IPS-20b (cell line): ENCODE data around the gene CARM1.

Source experiments
- H3K27ac ChIP-seq: one replicate; pipeline ENCODE4 v1.5.1; 2013; ENCODE audit warnings: low read length
- H3K27me3 ChIP-seq: 2 replicates; pipeline ENCODE4 v1.6.1; 2013; ENCODE audit warnings: mild to moderate bottlenecking, low read length, inconsistent platforms; ENCODE audit not compliant: insufficient read depth
- H3K36me3 ChIP-seq: 2 replicates; pipeline ENCODE4 v1.6.1; 2013; ENCODE audit warnings: low read depth, mild to moderate bottlenecking, inconsistent platforms, low read length, moderate library complexity; ENCODE audit not compliant: insufficient read depth
- H3K4me1 ChIP-seq: 2 replicates; pipeline ENCODE4 v1.6.1; 2013; ENCODE audit warnings: mild to moderate bottlenecking, control low read depth, inconsistent platforms, low read length, moderate library complexity; ENCODE audit not compliant: insufficient read depth
- H3K4me3 ChIP-seq: 2 replicates; pipeline ENCODE4 v1.5.1; 2013; ENCODE audit warnings: mild to moderate bottlenecking, low read length, inconsistent platforms
- H3K9ac ChIP-seq: 2 replicates; pipeline ENCODE4 v1.6.1; 2013; ENCODE audit warnings: low read depth, mild to moderate bottlenecking, inconsistent platforms, low read length, moderate library complexity
- H3K9me3 ChIP-seq: 2 replicates; pipeline ENCODE4 v1.6.1; 2013; ENCODE audit warnings: mild to moderate bottlenecking, low read depth, low read length, inconsistent platforms; ENCODE audit not compliant: insufficient read depth

The CARM1 gene

GRCh38 chr19:10870955-10871603, at the start of gene CARM1:
TSS of gene CARM1 (plus strand) at chr19:10871553. CDS start at chr19:10871703, 150 bp downstream.
- peak within 1 kb of the TSS; percentile 89 for H3K9ac ChIP-seq
- H3K4me3 ChIP-seq = peak within 1 kb of the TSS; percentile 89
- H3K4me1 ChIP-seq = peaks cover 6% of the 10 kb centered on the region; the same call in 1 of the 2 replicates
- no peaks in the 10 kb centered on the region for H3K27me3 ChIP-seq
- peak within 1 kb of the TSS; percentile 59 for H3K27ac ChIP-seq
- no peaks in the 10 kb centered on the region for H3K9me3 ChIP-seq
- H3K36me3 ChIP-seq = no peaks in the 10 kb centered on the region

GRCh38 chr19:10823690-10824089, 47.7 kb upstream of the CARM1 start:
- no peak overlapping the region for H3K27ac ChIP-seq
- H3K4me3 ChIP-seq = no peak overlapping the region
- no peak overlapping the region for H3K9ac ChIP-seq
- no peaks in the 10 kb centered on the region for H3K27me3 ChIP-seq
- no peaks in the 10 kb centered on the region for H3K9me3 ChIP-seq
- H3K36me3 ChIP-seq = peaks cover 53% of the 10 kb centered on the region
- H3K4me1 ChIP-seq = no peaks in the 10 kb centered on the region

- no peak overlapping the region for H3K27ac ChIP-seq
- H3K4me1 ChIP-seq = no peaks in the 10 kb centered on the region
- H3K36me3 ChIP-seq = peaks cover 41% of the 10 kb centered on the region
- no peaks in the 10 kb centered on the region for H3K27me3 ChIP-seq
- H3K9ac ChIP-seq = no peak overlapping the region
- no peaks in the 10 kb centered on the region for H3K9me3 ChIP-seq
- no peak overlapping the region for H3K4me3 ChIP-seq
Measured at GRCh38 chr19:10826231-10826630, 45.1 kb upstream of the CARM1 start.

GRCh38 chr19:10826846-10827245, 44.5 kb upstream of the CARM1 start:
- no peak overlapping the region for H3K4me3 ChIP-seq
- no peaks in the 10 kb centered on the region for H3K27me3 ChIP-seq
- no peak overlapping the region for H3K9ac ChIP-seq
- H3K4me1 ChIP-seq = no peaks in the 10 kb centered on the region
- no peaks in the 10 kb centered on the region for H3K9me3 ChIP-seq
- H3K27ac ChIP-seq = no peak overlapping the region
- H3K36me3 ChIP-seq = peaks cover 41% of the 10 kb centered on the region

GRCh38 chr19:10828981-10829821, 42.2 kb upstream of the CARM1 start:
- H3K27me3 ChIP-seq = no peaks in the 10 kb centered on the region
- H3K36me3 ChIP-seq = peaks cover 51% of the 10 kb centered on the region
- H3K9me3 ChIP-seq = no peaks in the 10 kb centered on the region
- H3K9ac ChIP-seq = no peak overlapping the region
- H3K27ac ChIP-seq = no peak overlapping the region
- H3K4me1 ChIP-seq = no peaks in the 10 kb centered on the region
- no peak overlapping the region for H3K4me3 ChIP-seq

- Histone ChIP-seq H3K9me3 (no peaks in the 10 kb centered on the region), H3K27me3 (no peaks in the 10 kb centered on the region), H3K27ac (no peak overlapping the region), H3K4me1 (no peaks in the 10 kb centered on the region), H3K4me3 (no peak overlapping the region), H3K36me3 (peaks cover 48% of the 10 kb centered on the region), H3K9ac (no peak overlapping the region)
Measured at GRCh38 chr19:10829967-10830366, 41.4 kb upstream of the CARM1 start.

- Histone ChIP-seq H3K27me3 (no peaks in the 10 kb centered on the region), H3K27ac (no peak overlapping the region), H3K4me1 (no peaks in the 10 kb centered on the region), H3K9ac (no peak overlapping the region), H3K36me3 (peaks cover 46% of the 10 kb centered on the region), H3K4me3 (no peak overlapping the region), H3K9me3 (no peaks in the 10 kb centered on the region)
Measured at GRCh38 chr19:10830370-10830769, 41.0 kb upstream of the CARM1 start.

GRCh38 chr19:10830931-10831779, 40.2 kb upstream of the CARM1 start:
- Histone ChIP-seq H3K4me3 (no peak overlapping the region), H3K9ac (no peak overlapping the region), H3K9me3 (no peaks in the 10 kb centered on the region), H3K4me1 (no peaks in the 10 kb centered on the region), H3K27ac (no peak overlapping the region), H3K27me3 (no peaks in the 10 kb centered on the region), H3K36me3 (peaks cover 38% of the 10 kb centered on the region)

- H3K27ac ChIP-seq = no peak overlapping the region
- H3K36me3 ChIP-seq = peaks cover 29% of the 10 kb centered on the region
- peaks cover 4% of the 10 kb centered on the region; the same call in 1 of the 2 replicates for H3K27me3 ChIP-seq
- no peak overlapping the region for H3K4me3 ChIP-seq
- H3K9ac ChIP-seq = no peak overlapping the region
- H3K9me3 ChIP-seq = peaks cover 6% of the 10 kb centered on the region; the same call in 1 of the 2 replicates
- H3K4me1 ChIP-seq = no peaks in the 10 kb centered on the region
Measured at GRCh38 chr19:10831987-10832938, 39.1 kb upstream of the CARM1 start.

GRCh38 chr19:10832939-10833296, 38.4 kb upstream of the CARM1 start:
- Histone ChIP-seq H3K9me3 (peaks cover 6% of the 10 kb centered on the region; the same call in 1 of the 2 replicates), H3K27me3 (peaks cover 4% of the 10 kb centered on the region; the same call in 1 of the 2 replicates), H3K9ac (no peak overlapping the region), H3K36me3 (peaks cover 29% of the 10 kb centered on the region), H3K27ac (no peak overlapping the region), H3K4me1 (no peaks in the 10 kb centered on the region), H3K4me3 (no peak overlapping the region)
